ENCODE results near the gene GPR179.

- TF ChIP-seq CTCF (IDR thresholded peaks at IDR 0.05), result no peak
- TF ChIP-seq FOXJ3 (CRISPR knock-in tag; IDR thresholded peaks at IDR 0.05; ENCODE audit: borderline replicate concordance), result no peak
- no peak for TF ChIP-seq ZNF512 (CRISPR knock-in tag; IDR thresholded peaks at IDR 0.05; ENCODE audit: borderline replicate concordance)
- no peak for TF ChIP-seq ETV6 (CRISPR knock-in tag; IDR thresholded peaks at IDR 0.05)
- no peak for TF ChIP-seq ZNF263 (CRISPR knock-in tag; IDR thresholded peaks at IDR 0.05; ENCODE audit: low read depth)
- no peak for TF ChIP-seq CREB1 (CRISPR knock-in tag; IDR thresholded peaks at IDR 0.05)
- no peak for TF ChIP-seq SMAD4 (CRISPR knock-in tag; IDR thresholded peaks at IDR 0.05)
- no peak for TF ChIP-seq SP1 (CRISPR knock-in tag; conservative IDR thresholded peaks at IDR 0.05)
- TF ChIP-seq ATF1 (CRISPR knock-in tag; IDR thresholded peaks at IDR 0.05), result no peak
These were observed 6.9 kb downstream of the GPR179 start for GRCh38 chr17:38336838-38337237.
